Spinal cord (tissue), 10 donors: ENCODE results near the gene XXYLT1. TPM values are rescaled to one million over a fixed set of nuclear protein-coding genes. Genes with fewer than 3 reads are reported as not detected.

Source experiments
- DNase-seq, 6 donors: peaks; one replicate each; pipeline versions ENCODE4 v3.0.0 to v3.0.0-alpha.2; 2013 to 2015; ENCODE audit warnings: low spot score in 6 of 6, low read depth in 4 of 6
- H3K27ac ChIP-seq: one replicate; pipeline ENCODE4 v1.5.1; 2013; ENCODE audit warnings: low read depth, low read length, control low read depth
- H3K27me3 ChIP-seq: one replicate; pipeline ENCODE4 v1.6.1; 2013; ENCODE audit warnings: low read length; ENCODE audit not compliant: control insufficient read depth, insufficient read depth
- H3K36me3 ChIP-seq: one replicate; pipeline ENCODE4 v1.6.1; 2013; ENCODE audit warnings: low read length; ENCODE audit not compliant: control insufficient read depth, insufficient read depth
- H3K4me1 ChIP-seq: one replicate; pipeline ENCODE4 v1.6.1; 2013; ENCODE audit warnings: low read length; ENCODE audit not compliant: control insufficient read depth, insufficient read depth
- H3K4me3 ChIP-seq: one replicate; pipeline ENCODE4 v1.5.1; 2013; ENCODE audit warnings: low read depth, low read length, control low read depth
- H3K9me3 ChIP-seq: one replicate; pipeline ENCODE4 v1.6.1; 2013; ENCODE audit warnings: low read length; ENCODE audit not compliant: control insufficient read depth, insufficient read depth
- WGBS: methylation state at CpG from one replicate; pipeline ENCODE4 v1.1.5; 2013; ENCODE audit warnings: missing lambda C conversion rate; ENCODE audit not compliant: insufficient coverage; 5-methylcytosine and 5-hydroxymethylcytosine counted together
- polyA plus RNA-seq, 2 donors: library from polyadenylated mRNA; unstranded; fragments of 120-200 nt; gene quantifications; one replicate each; pipeline ENCODE4 v1.2.1, GENCODE V29; 2013; ENCODE audit not compliant: insufficient read length in 2 of 2
- total RNA-seq, 2 donors: library from RNA; depleted of rRNA in 1 of 2; stranded (reverse); fragments of 120-200 nt in 1 of 2; fragments of >200 nt in 1 of 2; gene quantifications; one replicate each; pipeline versions ENCODE4 v1.2.3 to v1.2.4, GENCODE V29; 2013 to 2014
- donor health status: healthy.

The XXYLT1 gene
- total and polyA plus RNA-seq, 4 donors: 28.0 to 47.9 (median 37.5) TPM

DNA sequence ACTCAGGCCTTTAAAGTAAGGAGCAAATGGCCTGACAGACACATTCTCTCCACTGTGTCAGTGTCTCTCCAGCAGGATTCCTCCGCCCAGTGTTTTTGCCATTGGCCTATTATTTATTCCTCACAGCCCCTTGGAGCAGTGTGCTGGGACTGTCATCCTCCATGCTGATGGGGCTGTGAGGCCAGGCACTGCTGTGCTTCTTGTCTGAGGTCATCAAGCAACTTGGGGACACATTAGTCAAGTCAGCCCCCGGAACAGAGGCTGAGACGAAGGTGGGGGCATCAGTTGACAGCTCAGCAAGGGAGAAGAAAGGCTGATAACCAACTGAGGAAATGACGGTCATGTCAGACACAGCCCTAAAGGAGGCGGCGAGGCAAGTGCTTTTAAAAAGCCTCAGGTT, 67.4 kb downstream of the XXYLT1 start:
- WGBS: 14% methylated on average over 3 of the region's 6 CpGs
- H3K4me1 ChIP-seq: peaks cover 30% of the 10 kb centered on the region

DNA sequence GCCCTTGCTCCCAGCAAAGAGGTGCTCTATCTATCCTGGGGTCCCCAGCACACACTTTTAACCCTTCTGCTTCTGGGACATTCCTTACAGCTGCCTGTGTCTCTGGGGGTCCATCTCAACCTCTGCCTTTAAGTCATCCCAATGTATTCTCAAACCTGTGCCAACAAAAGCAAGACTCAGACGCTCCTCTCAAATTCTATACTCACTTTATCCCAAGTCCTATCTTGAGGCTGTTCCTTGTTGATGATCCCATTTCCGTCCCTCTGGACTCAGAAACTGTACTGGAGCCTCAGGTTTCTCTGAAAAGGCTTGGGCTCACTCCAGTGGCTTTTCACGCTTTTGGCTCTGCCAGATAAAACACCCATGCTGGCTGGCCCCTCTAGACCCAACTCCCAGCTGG, 69.7 kb downstream of the XXYLT1 start:
- Histone ChIP-seq H3K4me1 (peaks cover 21% of the 10 kb centered on the region), H3K36me3 (no peaks in the 10 kb centered on the region), H3K9me3 (no peaks in the 10 kb centered on the region), H3K4me3 (no peak overlapping the region), H3K27ac (no peak overlapping the region), H3K27me3 (no peaks in the 10 kb centered on the region)
- no peak for DNase-seq
- WGBS: 72% methylated on average over 3 of the region's 3 CpGs

More for the DNA sequence above, 67.4 kb downstream of the XXYLT1 start:
- Histone ChIP-seq H3K9me3 (no peaks in the 10 kb centered on the region), H3K36me3 (peaks cover 4% of the 10 kb centered on the region), H3K27me3 (no peaks in the 10 kb centered on the region), H3K27ac (no peak overlapping the region), H3K4me3 (no peak overlapping the region)
- DNase-seq: peak in 1 of 6 donors; percentile 55

DNA sequence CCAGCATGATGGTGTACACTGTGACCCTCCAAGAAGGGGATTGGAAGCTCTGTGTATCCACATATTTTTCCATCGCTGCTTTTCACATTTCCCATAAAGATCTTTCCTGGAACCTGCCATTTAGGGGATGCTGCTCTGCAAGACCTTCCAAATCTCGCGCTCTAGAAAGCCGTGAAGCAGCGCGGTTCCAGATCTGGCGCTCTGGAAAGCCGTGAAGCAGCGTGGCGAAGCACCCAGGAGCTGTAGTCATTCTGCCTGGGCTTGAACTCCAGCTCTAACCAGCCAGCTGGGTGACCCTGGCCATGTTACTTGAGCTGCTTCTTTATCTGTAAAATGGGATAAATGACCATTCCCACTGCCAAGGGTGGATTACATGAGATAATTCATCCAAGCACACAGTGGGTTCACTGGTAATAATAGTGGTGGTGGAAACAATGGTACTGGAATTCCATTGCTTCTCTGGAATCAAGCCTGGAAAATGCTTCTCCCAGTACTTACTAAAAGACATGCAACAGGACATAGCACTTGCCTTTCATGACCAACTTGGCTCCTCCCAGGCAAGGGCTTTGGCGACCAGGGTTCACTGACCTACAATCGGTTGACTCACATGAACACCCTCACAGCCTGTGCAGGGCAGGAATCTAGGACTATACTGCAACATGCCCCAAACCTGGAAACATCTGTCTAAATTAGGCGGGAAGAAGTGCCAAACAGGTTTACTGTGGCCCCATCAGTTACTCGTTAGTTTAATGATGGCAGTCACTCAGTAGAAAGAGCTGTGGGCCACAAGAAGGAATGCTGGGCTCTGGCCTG, 70.7 kb downstream of the XXYLT1 start:
- WGBS: 99% methylated on average over 14 of the region's 14 CpGs
- H3K27me3 ChIP-seq: no peaks in the 10 kb centered on the region
- H3K9me3 ChIP-seq: no peaks in the 10 kb centered on the region
- no peak overlapping the region for H3K27ac ChIP-seq
- H3K36me3 ChIP-seq: no peaks in the 10 kb centered on the region
- no peak overlapping the region for H3K4me3 ChIP-seq
- no peak for DNase-seq
- peaks cover 29% of the 10 kb centered on the region for H3K4me1 ChIP-seq

DNA sequence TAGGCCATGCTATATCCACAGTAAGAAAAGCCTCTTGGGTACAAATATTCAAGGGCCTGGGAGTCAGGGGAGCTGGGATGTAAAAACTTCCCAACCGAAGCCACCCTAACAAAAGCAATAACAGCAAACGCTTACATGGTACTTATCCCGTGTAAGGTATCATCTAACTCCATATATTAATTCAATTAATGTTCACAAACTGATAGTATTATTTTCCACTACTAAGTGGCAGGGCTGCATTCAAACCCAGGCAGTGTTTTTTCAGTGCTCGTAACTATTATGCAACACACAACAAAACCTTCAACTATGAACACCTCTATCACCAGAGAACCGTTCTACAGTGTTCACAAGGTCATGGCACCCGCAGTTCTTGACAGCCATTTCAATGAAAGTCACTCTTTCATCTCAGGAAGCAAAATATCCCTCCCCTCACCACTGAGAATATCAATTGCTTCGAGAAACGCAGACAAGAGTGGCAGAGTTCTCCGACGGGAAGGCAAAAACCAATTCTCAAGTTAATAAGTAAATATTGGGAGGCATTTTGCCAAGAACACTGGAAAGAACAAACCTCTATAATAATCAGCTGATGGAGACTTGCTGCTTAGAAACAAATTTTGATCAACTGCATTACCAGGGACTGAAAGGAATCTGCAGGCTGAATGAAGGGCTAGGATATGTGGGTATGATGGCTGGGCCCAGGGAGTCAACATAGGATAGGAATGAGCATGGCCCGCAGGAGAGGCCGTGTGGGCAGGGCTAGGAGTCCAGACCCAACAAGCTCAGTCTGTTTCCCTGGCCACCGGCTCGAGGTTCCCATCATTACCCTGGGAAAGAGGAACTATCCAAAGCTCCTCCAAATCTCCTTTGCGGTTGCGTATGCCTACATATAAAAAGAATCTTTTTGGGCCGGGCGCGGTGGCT, 72.3 kb downstream of the XXYLT1 start:
- Histone ChIP-seq H3K27me3 (no peaks in the 10 kb centered on the region), H3K36me3 (no peaks in the 10 kb centered on the region), H3K4me3 (no peak overlapping the region), H3K9me3 (no peaks in the 10 kb centered on the region), H3K4me1 (peaks cover 19% of the 10 kb centered on the region), H3K27ac (no peak overlapping the region)
- no peak for DNase-seq
- WGBS: 82% methylated on average over 9 of the region's 19 CpGs

DNA sequence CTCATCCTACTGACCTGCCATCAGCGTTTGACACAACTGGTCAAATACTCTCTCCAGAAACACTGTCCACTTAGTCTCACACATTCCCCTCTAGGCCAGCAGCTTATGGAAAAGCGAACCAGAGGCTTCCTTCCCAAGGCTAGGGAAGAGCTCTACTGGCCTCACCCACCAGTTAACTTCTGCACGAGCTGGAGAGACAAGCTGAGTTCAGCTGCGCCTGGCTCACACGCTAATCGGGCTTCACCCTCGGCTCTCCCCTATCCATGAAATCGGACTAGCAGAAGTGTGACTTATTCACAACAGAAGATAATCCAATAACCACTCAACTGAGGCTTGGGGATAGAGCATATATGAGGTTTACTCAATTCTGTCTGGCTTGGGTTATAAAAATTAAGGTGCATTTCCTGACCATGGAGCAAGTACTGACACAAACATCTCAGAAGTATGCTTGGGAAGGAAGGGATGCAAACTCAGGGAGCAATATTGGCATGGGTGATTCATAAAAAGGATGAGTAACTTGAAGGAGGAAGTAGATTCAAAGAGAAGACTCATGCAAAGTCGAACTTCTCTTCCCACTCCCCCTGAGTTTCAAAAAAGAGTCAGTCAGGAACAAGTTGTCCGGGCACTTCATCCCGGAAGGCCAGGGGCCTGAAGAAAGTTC, 73.1 kb downstream of the XXYLT1 start:
- Histone ChIP-seq H3K4me1 (peaks cover 14% of the 10 kb centered on the region), H3K9me3 (no peaks in the 10 kb centered on the region), H3K27me3 (no peaks in the 10 kb centered on the region), H3K27ac (no peak overlapping the region), H3K36me3 (no peaks in the 10 kb centered on the region), H3K4me3 (no peak overlapping the region)
- DNase-seq: no peak
- 95% methylated on average over 4 of the region's 11 CpGs for WGBS

DNA sequence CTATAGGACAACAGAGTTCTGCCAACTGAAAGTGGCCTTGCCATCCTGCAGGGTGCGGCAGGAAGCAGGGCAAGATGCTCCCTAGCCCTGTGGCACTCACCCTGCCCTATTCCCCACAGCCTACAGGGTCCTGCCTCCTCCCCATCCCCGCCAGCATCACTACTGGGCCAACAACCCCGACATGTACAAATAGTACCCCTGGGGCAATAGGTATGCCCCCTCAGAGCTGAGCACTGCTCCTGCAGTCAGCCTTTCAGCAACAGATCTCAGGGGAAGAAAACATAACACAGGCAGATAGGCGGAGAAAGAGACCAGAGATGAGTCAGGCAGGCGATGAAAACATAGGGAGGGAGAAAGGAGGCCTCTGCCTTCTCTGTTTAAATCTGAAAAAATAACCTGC, 74.7 kb downstream of the XXYLT1 start:
- Histone ChIP-seq H3K9me3 (peaks cover 2% of the 10 kb centered on the region), H3K36me3 (no peaks in the 10 kb centered on the region), H3K4me1 (peaks cover 14% of the 10 kb centered on the region), H3K27me3 (no peaks in the 10 kb centered on the region), H3K27ac (peak overlapping the region; percentile 81), H3K4me3 (no peak overlapping the region)
- DNase-seq: peak in 1 of 6 donors; percentile 41
- 56% methylated on average over 4 of the region's 5 CpGs for WGBS

DNA sequence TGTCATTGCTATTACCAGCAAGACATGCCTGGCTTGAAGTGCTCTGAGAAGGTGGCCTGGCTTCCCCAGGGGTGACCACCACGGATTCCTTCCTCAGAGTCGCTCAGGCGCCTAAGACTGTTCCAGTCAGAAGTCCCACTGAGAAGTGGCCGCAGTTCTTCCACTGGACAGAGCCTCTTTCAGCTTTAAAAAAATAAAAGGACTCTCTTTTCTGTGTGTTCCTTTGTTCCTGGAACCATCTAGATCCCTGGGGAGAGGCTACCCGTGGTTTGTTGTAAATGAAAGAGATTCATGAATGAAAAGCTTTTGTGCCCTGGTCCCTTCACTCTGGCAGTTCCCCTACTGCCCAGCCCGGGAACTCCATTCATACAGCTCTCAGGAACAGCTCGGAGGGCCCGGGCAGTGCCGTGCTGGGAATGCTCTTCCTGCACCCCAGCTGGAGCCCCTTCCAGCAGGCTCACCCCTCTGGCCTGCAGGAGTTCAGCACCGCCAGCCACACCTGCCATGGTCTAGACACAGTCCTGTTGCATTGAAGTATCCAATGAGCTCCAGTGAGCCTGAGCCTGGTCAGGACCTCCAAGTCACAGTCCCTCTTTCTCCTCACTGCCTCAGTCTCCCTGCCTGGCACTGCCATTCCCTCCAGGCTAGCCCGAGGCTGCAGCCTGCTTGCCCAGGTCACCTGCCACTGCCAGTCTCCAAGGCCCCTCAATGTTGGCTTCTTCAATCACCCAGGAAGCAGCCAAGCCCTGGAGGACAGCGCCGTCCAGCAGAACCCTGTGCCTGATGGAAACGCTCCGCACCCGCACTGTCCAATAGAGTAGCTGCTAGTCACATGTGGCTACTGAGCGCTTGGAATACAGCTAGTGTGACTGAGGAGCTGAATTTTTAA, 75.4 kb downstream of the XXYLT1 start:
- peak in 2 of 6 donors; percentile 78 to 82 for DNase-seq
- H3K4me3 ChIP-seq: no peak overlapping the region
- peak overlapping the region; percentile 81 for H3K27ac ChIP-seq
- no peaks in the 10 kb centered on the region for H3K27me3 ChIP-seq
- no peaks in the 10 kb centered on the region for H3K36me3 ChIP-seq
- H3K9me3 ChIP-seq: peaks cover 2% of the 10 kb centered on the region
- WGBS: 45% methylated on average over 12 of the region's 17 CpGs
- H3K4me1 ChIP-seq: peaks cover 14% of the 10 kb centered on the region

DNA sequence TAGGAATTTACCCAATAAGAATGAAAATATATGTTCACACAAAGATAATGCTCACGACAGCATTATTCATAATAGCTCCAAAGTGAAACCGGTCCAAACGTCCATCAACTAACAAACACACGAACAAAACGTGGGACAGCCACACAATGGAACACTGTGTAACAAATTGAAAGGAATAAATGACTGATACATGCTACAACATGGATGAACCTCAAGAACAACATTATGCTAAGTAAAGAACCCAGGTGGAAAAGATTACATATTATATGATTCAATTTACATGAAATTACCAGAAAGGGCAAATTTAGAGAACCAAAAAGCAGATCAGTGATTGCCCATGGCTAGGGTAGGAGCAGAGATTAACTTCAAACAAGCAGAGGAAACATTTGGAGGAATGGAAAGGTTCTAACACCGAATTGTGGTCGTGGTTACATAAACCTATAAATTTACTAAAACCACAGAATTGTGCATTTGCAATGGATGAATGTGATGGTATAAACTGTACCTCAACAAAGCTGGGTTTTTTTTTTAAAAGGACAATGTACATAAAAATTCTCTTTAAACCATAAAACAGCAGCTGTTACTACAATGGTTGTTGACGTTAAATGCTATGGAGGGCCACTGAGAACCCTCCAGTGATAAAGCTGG, 76.3 kb downstream of the XXYLT1 start:
- DNase-seq: no peak
- no peaks in the 10 kb centered on the region for H3K27me3 ChIP-seq
- WGBS: 36% methylated on average over 4 of the region's 8 CpGs
- H3K36me3 ChIP-seq: no peaks in the 10 kb centered on the region
- no peak overlapping the region for H3K4me3 ChIP-seq
- peaks cover 2% of the 10 kb centered on the region for H3K9me3 ChIP-seq
- H3K27ac ChIP-seq: peak overlapping the region; percentile 81
- H3K4me1 ChIP-seq: peaks cover 14% of the 10 kb centered on the region
